Kidney epithelial cell (primary cell): ENCODE data around the gene CRLF3. TPM values are rescaled to one million over a fixed set of nuclear protein-coding genes. Genes with fewer than 3 reads are reported as not detected.
"Not testable (repeated sequence)": the region's sequence is repeated elsewhere in the genome, so short reads cannot be mapped to it uniquely, and the experiment has no call there.

Experiments
- DNase-seq: peaks from one replicate; pipeline ENCODE4 v3.0.0-alpha.2; 2010; ENCODE audit warnings: low read depth
- H3K27me3 ChIP-seq: 2 replicates; pipeline ENCODE4 v1.6.0; 2011; ENCODE audit warnings: low read length; ENCODE audit not compliant: control insufficient read depth, insufficient read depth
- H3K36me3 ChIP-seq: 2 replicates; pipeline ENCODE4 v1.5.1; 2011; ENCODE audit warnings: low read length; ENCODE audit not compliant: control insufficient read depth, insufficient read depth
- H3K4me3 ChIP-seq: 2 replicates; pipeline ENCODE4 v1.5.1; 2011; ENCODE audit warnings: low read depth, mild to moderate bottlenecking, control low read depth, low read length
- CTCF ChIP-seq: IDR thresholded peaks from 2 replicates; pipeline ENCODE4 v1.5.1; 2011; ENCODE audit warnings: mild to moderate bottlenecking, moderate library complexity, low read length, control low read depth, inconsistent platforms; ENCODE audit not compliant: insufficient read depth, poor library complexity, severe bottlenecking
- total RNA-seq: library from RNA; depleted of rRNA; stranded (reverse); fragments of >200 nt; gene quantifications from 2 replicates; pipeline ENCODE4 v1.2.3, GENCODE V29; 2015

CRLF3 gene
- total RNA-seq, 1 donor from 2014 or later: 11.7 TPM

- Histone ChIP-seq H3K27me3 (no peaks in the 10 kb centered on the region), H3K36me3 (no peaks in the 10 kb centered on the region), H3K4me3 (peak overlapping the region; percentile 57)
- TF ChIP-seq CTCF: no peak
- DNase-seq: no peak
These were observed 6.8 kb upstream of the CRLF3 start for GRCh38 chr17:30831257-30831656.

- Histone ChIP-seq H3K27me3 (no peaks in the 10 kb centered on the region), H3K36me3 (no peaks in the 10 kb centered on the region), H3K4me3 (no peak overlapping the region)
- no peak for DNase-seq
- TF ChIP-seq CTCF: no peak
These were observed 4.5 kb upstream of the CRLF3 start for GRCh38 chr17:30829022-30829421.

- Histone ChIP-seq H3K4me3 (no peak overlapping the region), H3K36me3 (no peaks in the 10 kb centered on the region), H3K27me3 (no peaks in the 10 kb centered on the region)
- no peak for DNase-seq
- TF ChIP-seq CTCF: no peak
These were observed 2.6 kb upstream of the CRLF3 start for GRCh38 chr17:30827082-30827481.

GRCh38 chr17:30824002-30824355, 513 bp downstream of the CRLF3 start:
- no peak for DNase-seq
- no peak for TF ChIP-seq CTCF
- Histone ChIP-seq H3K27me3 (no peaks in the 10 kb centered on the region), H3K4me3 (peak overlapping the region; percentile 93), H3K36me3 (no peaks in the 10 kb centered on the region)

GRCh38 chr17:30823421-30823820, 1.1 kb downstream of the CRLF3 start:
- TF ChIP-seq CTCF: no peak
- H3K27me3 ChIP-seq: no peaks in the 10 kb centered on the region
- H3K4me3 ChIP-seq: peak overlapping the region; percentile 93
- DNase-seq: no peak
- H3K36me3 ChIP-seq: no peaks in the 10 kb centered on the region

- not testable (repeated sequence) for H3K36me3 ChIP-seq, DNase-seq, H3K27me3 ChIP-seq, H3K4me3 ChIP-seq
These were observed 1.6 kb downstream of the CRLF3 start for GRCh38 chr17:30822919-30823318.
